NB4 (cell line): ENCODE data around the gene NME1.
A peak's percentile ranks its signal among the peaks of the same experiment; 100 is the strongest.

Experiments used
- DNase-seq: peaks from one replicate; pipeline ENCODE4 v3.0.0; 2010; ENCODE audit warnings: low read depth
- H3K4me3 ChIP-seq: one replicate; pipeline ENCODE4 v1.5.1; 2011; ENCODE audit warnings: mild to moderate bottlenecking, low read depth, low read length, moderate library complexity
- CTCF ChIP-seq: IDR thresholded peaks from one replicate; pipeline ENCODE4 v1.5.1; 2012; ENCODE audit warnings: low read depth, low read length
- MAX ChIP-seq: IDR thresholded peaks from 2 replicates; pipeline ENCODE4 v1.6.1; 2011; ENCODE audit warnings: low read depth, low read length
- MYC ChIP-seq: IDR thresholded peaks from 2 replicates; pipeline ENCODE4 v1.6.1; 2011; ENCODE audit warnings: low read depth, low read length
- POLR2A ChIP-seq: IDR thresholded peaks from 2 replicates; pipeline ENCODE4 v1.6.1; 2011; ENCODE audit warnings: mild to moderate bottlenecking; ENCODE audit not compliant: insufficient read length; ENCODE audit errors: extremely low read depth

NME1 gene

GRCh38 chr17:51124640-51125503 lies 28.5 kb upstream of the NME1 start:
- no peak overlapping the region for H3K4me3 ChIP-seq
- TF ChIP-seq POLR2A (no peak), CTCF (no peak), MYC (no peak), MAX (no peak)
- no peak for DNase-seq

GRCh38 chr17:51128076-51128475 lies 25.3 kb upstream of the NME1 start:
- TF ChIP-seq MAX, result no peak
- no peak for TF ChIP-seq MYC
- no peak overlapping the region for H3K4me3 ChIP-seq
- no peak for DNase-seq

GRCh38 chr17:51132964-51133319 lies 20.4 kb upstream of the NME1 start:
- no peak overlapping the region for H3K4me3 ChIP-seq
- TF ChIP-seq MAX (no peak), POLR2A (no peak), MYC (no peak), CTCF (no peak)
- DNase-seq, result peak; percentile 21

GRCh38 chr17:51133365-51133764 lies 20.0 kb upstream of the NME1 start:
- no peak for TF ChIP-seq MAX
- no peak for TF ChIP-seq CTCF
- no peak for TF ChIP-seq POLR2A
- TF ChIP-seq MYC, result no peak
- no peak overlapping the region for H3K4me3 ChIP-seq
- DNase-seq, result no peak

GRCh38 chr17:51135956-51136355 lies 17.4 kb upstream of the NME1 start:
- TF ChIP-seq MYC (no peak), MAX (no peak), CTCF (no peak), POLR2A (no peak)
- H3K4me3 ChIP-seq, result no peak overlapping the region
- DNase-seq, result no peak

- no peak for DNase-seq
- no peak for TF ChIP-seq POLR2A
- H3K4me3 ChIP-seq, result no peak overlapping the region
Measured at GRCh38 chr17:51142597-51142996, 10.8 kb upstream of the NME1 start.
